Measurements from ENCODE around the gene NCOR2.
"Not testable (repeated sequence)": the region's sequence is repeated elsewhere in the genome, so short reads cannot be mapped to it uniquely, and the experiment has no call there.

NCOR2 gene

DNA sequence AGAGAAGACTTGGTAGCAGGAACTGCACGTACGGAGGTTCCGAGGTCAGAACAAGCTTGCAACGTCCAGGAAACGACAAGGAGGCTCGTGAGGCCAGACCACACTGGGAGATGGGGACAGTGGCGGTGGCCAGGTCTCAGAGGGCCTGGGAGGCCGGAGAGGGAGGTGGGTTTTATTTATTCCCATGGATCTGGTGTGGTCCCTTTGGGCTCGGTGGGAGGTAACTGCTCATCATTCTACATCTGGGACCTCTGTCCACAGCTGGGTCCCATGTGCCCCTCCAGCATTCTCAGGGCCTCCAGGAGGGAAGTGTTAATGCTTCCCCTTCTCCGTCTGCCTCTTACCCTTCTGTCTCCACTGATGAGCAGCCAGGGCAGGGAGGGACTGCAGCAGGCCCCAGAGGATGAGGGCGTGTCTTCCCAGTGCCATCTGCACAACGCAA is 35.7 kb upstream of the NCOR2 start:
- in situ Hi-C loops (cut with HindIII; ENCODE audit: low sequenced_read_pairs) = loop anchor here (5.0 kb wide), 1 partner anchor 129 kb away; no protein-coding TSS in a partner anchor

DNA sequence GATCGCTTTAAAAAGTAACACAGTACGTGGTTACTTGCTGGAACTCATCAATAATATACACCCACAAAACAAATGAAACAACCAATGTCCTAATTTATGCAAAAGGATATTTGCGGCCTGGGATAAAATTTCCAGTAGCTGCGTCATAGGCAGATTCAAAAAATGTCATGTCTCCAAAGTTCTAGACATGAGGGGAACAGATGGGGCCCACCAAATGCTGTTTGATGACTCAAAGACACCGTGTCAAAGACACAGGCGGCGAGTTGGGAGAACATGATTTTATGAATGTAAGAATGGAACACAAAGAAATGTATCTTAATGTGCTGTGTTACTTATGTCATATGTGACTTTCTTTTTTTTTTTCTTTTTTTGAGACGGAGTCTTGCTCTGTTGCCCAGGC is 34.3 kb upstream of the NCOR2 start:
- in situ Hi-C loops (cut with HindIII; ENCODE audit: low sequenced_read_pairs) = loop anchor here (5.0 kb wide), 1 partner anchor 131 kb away; no protein-coding TSS in a partner anchor

DNA sequence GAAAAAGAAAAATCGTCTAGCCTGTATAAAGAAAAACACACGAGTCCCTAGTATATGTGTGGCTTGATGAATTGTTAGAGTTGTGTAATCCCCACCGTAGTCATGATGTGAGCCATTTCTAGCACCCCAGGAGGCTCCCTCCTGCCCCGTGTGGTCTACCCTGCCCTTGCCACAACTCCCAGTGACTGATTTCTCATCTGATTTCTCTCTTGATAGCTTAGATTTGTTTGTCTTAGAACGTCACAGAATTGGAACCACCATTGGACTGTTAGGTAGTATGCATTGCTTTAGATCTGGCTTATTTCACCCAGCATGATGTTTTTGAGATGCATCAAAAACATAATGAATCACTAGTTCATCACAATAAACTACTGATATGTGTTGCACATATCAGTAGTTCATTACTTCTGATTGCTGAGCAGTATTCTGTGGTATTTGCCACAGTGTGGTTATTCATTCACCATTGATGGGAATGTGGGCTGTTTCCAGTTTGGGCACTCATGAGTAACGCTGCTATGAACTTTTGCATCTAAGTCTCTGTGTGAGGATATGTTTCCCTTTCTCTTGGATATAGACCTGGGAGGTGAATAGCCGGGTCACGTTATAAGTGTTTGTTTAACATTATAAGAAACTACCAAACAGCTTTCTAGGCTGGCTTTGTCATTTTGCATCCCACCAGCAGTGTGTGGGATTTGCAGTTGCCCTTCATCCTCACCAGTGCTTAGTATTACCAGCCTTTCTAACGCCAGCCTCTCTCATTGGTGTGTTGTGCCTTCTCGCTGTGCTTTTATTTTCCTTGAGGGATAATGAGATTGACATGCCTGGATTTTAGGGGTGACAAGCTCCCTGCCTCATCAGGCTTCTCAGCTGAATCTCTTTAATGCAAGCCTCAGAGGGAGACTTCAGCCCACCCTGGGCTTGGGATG is 31.9 kb upstream of the NCOR2 start:
- in situ Hi-C loops (cut with HindIII; ENCODE audit: low sequenced_read_pairs) = no loop called here

DNA sequence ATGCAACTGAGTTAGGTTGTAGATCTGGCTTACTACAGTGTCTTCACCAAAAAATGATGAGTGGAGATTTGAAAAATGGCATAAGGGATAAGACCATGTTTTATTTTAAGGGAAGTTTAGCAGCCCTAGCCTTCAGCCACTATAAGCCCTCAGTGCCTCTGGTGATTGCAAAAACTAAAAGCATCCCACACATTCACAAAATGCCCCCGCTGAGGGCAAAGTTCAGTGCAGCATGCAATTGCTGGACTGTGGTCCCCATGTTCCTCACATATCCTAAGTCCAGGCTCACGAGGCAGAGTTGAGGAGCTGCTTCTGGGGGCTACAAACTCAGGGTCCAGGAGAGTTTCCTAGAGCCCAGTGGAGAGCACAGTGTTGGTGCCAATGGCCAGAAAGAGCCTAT is 29.6 kb upstream of the NCOR2 start:
- in situ Hi-C loops (cut with HindIII; ENCODE audit: low sequenced_read_pairs) = no loop called here

DNA sequence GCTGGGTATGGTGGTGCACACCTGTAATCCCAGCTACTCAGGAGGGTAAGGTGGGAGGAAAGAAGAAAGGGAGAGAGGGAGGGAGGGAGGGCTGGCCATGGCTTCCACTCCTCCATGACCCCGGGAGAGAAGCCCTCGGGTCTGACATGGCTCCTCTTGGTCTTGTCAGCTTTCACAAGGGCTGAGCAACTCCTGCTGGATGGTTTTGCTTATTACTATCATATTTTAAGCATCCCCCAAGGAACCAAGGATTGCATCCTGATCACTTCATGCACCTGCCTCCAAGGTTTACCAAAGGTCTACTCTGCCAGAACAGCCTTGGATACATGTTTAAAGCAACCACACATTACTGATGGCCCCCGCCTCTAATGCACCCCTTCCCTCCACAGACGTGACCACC is 28.0 kb upstream of the NCOR2 start:
- in situ Hi-C loops (cut with HindIII; ENCODE audit: low sequenced_read_pairs) = no loop called here

DNA sequence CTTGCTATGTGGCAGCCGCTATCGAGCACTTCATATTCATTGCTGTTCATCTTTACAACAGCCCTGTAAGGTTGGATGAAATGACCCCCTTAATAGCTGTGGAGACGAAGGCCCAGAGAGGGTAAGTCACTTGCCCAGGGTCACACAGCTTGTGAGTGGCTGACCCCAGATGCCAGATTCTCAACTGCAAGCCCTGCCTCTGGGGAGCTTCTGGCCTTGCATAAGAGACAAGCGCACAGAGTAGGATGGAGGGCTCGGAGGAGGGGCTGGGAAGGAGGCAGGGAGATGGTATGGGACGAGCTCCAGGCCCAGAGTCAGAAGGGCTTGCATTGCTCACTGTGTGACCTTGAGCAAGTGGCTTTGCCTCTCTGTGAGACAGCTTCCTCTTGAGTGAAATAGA is 27.4 kb upstream of the NCOR2 start:
- in situ Hi-C loops (cut with HindIII; ENCODE audit: low sequenced_read_pairs) = no loop called here

DNA sequence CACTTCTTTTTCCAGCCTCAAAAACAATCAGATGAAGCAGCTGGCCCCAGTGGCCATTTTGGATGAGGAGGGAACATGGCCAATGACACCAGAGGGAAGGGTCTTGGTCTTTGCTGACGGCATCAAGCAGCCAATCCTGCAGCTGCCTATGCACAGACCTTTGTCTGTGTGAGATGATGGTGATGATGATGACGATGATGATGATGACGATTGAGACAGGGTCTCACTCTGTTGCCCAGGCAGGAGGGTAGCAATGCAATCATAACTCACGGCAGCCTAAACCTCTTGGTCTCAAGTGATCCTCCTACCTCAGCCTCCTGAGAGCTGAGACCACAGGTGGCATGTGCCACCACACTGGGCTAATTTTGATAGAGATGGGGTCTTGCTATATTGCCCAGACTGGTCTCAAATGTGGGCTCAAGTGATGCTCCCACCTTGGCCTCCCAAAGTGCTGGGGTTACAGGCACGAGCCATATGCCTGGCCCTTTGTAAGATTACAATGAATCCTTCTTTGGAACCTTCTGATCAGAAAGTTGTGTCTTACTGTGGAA is 26.5 kb upstream of the NCOR2 start:
- in situ Hi-C loops (cut with HindIII; ENCODE audit: low sequenced_read_pairs) = no loop called here

DNA sequence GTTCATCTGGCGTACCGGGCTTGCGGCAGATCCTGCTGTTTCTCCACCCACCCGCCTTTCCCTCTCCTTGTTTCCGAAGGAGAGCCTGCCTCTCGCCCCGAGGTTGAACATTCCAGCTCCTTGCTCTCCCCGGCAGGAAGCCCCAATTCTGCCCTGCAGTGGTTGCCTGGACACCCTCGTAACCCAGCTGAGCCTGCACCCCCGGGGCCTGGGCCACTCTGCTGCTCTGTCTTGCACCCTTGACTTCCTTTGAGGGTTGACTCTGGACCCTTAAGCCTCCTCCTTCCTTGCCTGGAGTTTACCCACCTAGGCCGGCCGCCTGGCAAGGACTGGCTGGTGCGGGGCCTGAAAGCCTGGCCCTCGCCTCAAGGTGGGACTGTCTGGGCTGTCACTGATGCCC is 25.8 kb upstream of the NCOR2 start:
- in situ Hi-C loops (cut with HindIII; ENCODE audit: low sequenced_read_pairs) = no loop called here

DNA sequence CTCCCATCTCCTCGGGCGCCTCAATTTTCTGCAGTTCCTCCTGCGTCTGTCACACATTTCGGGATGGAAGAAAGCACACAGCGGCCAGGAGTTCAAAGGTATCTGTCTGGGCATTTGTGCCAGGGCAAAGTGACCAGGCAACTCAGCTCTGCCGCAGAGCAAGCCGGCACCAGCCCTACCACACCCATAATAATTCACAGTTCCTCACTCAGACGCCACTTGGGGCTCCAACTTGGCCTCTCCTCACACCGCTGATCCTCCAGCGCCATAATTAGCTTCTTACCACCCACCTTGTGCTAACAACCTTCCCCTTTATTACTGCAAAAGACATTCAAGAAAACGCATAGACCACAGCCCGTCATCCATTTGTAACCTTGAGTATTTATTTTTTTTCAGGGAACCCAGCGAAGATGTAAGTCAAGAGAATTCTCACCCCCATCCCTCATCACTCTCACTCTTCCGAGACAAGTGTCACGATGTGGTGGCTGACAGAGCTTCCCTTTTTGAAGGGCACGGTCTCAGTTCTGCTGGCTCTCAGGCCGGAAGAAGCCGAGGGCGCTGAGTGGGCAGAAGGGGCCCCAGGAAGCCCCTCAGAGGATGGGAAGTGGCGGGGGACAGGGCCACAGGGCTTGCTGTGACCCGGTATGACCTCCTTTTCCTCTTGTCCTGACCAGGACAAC is 25.2 kb upstream of the NCOR2 start:
- in situ Hi-C loops (cut with HindIII; ENCODE audit: low sequenced_read_pairs) = no loop called here

DNA sequence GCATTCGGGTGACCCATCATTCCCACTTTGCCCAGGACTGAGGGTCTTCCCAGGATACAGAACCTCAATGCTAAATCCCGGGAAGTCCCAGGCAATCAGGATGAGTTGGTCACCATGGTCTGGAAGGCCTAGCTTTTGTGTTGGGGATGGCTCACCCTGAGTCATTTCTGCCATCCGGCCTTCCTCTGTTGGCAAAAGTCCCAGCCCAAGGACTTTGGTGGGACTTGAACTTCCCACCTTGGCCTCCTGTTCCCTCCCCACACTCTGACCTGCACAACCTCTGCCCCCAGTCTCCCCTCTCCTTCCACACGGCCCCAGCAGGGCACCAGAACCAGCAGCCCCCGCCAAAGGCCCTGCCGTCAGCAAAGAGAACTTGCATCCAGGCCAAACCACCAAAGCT is 24.6 kb upstream of the NCOR2 start:
- in situ Hi-C loops (cut with HindIII; ENCODE audit: low sequenced_read_pairs) = no loop called here

DNA sequence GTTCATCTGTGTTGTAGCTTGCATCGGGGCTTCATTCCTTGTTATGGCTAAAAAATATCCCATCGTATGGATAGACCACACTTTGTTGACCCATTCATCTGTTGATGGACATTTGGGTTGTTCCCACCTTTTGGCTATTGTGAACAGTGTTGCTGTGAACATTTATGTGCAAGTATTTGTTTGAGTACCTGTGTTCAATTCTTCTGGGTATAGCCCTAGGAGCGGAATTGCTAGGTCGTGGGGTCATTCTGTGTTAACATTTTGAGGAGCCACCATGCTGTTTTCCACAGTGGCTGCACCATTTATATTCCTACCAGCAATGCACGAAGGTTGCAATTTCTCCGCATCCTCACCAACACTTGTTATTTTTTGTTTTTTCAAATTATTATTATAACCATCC is 23.0 kb upstream of the NCOR2 start:
- in situ Hi-C loops (cut with HindIII; ENCODE audit: low sequenced_read_pairs) = no loop called here

DNA sequence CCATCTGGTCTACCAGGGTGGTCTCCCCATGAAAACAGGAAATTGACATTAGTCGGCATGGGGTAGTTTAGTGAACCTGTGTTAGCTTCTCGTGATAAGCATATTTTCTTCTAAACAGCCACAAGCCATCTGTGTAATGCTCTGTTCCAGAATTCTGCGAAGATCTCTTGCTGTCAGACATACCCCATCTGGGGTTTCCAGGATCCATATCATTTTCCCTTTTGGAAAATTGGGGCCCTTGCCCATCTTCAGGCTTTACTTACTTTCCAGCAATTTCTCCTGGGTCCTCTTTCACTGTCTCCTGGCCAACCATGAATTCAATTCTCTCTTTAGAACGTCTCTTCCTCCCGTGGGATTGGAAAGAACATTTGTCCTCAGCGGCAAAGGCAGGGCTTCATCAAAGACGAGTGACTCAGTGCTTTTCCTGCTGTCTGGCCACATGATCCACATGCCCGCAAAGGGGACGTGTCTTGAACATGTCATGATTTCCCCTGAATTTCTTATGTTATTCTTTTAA is 21.4 kb upstream of the NCOR2 start:
- in situ Hi-C loops (cut with HindIII; ENCODE audit: low sequenced_read_pairs) = no loop called here

DNA sequence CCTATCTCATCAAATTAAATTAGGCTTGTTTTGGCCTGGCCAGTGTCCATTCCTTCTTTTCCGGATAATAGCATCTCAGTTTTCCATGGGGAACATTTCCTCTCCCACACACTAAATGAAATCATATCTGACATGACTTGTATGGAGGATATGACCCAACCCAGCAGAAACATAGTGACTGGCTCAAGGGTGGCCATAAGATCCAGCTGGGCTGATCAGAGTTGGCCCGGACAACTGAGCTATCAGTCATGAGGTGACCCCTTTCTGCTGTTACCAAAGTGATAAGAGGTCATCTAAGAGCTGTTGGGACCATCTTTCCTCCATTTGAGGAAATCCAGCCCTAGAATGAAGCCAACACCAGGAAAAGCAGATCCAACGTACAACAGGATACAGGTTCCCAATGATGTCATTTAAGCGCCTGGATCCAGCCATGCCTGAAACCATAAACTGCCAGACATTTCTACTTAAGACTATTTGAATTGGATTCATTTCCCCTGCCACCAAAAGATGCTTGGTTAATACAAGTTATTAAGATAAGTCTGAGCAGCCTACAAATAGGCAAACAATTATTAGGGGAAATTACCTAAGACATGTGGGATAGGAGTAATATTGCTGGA is 20.7 kb upstream of the NCOR2 start:
- in situ Hi-C loops (cut with HindIII; ENCODE audit: low sequenced_read_pairs) = no loop called here

DNA sequence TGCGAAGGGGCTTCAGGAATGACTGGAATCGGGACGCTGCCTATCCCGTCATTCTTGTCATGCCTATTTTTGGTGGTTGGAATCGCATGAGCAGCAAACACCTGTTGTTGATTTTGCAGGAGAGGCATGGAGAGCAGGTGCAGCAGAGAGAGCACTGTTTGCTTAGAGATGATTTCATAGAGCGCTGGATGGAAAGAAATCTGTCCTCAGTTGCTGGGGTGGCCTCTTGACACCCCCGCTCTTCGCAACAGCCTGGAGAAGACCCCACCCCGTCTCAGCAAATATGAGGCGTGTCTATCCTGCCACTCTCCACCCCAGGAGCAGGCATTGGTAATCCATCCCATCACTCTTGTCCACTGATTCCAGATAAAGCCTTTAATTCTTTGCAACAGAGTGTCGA is 19.3 kb upstream of the NCOR2 start:
- in situ Hi-C loops (cut with HindIII; ENCODE audit: low sequenced_read_pairs) = no loop called here

DNA sequence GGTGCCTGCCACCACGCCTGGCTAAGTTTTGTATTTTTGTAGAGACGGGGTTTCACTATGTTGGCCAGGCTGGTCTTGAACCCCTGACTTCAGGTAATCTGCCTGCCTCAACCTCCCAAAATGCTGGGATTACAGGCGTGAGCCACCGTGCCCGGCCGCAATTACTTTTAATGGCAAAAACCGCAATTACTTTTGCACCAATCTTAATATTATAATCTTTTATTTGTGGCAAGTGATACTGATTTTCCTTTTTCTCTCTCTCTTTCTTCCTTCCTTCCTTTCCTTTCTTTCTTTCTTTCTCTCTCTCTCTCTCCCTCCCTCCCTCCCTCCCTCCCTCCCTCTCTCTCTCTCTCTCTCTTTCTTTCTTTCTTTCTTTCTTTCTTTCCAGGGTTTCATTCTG is 17.1 kb upstream of the NCOR2 start:
- in situ Hi-C loops (cut with HindIII; ENCODE audit: low sequenced_read_pairs) = not testable (repeated sequence)

DNA sequence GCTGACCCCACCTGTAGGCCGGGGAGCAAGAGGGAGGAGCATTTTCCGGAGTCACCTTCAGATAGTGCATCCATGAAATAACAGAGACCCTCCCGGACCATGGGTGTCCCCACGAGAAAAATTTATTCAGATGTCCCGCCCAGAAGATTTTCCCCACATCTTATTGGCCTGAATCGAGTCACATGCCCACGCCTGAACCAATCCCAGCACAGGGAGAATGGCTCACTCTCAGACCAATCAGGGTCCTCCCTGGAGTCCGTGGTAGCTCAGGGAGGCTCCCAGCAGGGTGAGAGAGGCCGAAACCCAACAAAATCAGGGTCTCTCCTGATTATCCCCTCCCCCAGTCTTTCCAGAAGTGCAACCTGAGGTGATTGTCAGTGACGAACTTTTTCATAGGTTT is 16.4 kb upstream of the NCOR2 start:
- in situ Hi-C loops (cut with HindIII; ENCODE audit: low sequenced_read_pairs) = no loop called here

DNA sequence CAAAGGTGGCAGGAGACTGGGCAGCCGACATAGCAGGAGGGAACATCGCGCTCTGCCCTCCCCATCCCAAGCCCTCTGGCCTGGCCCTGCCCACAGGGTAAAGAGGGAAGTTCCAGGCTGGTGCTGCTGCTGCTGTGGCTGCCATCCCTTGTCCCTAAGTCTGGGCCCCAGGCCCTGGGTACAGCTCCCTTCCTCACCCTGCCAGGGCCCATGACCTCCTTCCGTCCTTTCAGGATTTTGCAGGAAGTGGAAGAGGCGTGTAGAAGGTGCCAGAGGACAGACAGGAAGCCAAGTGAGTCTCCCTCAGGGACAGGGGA is 14.7 kb upstream of the NCOR2 start:
- in situ Hi-C loops (cut with HindIII; ENCODE audit: low sequenced_read_pairs) = no loop called here

DNA sequence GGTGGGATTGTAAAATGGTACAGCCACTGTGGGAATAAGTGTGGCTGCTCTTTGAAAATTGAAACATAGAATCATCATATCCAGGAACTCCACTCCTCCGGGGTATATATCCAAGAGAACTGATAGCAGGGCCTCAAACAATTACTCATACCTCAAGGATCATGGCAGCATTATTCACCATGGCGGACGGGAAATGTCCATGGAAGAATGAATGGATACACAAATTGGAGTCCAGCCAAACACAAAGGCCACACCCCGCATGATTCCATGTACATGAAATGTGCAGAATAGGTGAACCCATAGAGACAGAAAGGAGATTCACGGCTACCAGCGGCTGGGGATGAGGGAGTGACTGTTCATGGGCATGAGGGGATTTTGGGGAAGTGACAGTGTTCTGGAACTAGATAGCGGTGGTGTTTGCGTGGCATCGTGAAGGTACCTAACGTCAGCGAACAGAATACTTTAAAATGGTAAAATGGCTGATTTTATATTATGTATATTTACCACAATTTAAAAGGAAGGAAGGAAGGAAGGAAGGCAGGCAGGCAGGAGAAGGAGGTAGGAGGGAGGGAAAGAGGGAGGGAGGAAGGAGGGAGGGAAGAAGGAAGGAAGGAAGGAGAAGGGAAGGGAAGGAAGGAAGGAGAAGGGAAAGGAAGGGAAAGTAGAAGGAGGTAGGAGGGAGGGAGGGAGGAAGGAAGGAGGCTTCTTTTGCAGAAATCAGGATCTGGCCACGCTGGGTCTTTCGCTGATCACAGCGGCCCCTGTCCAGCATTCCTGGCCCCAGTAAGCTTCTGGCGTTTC is 14.1 kb upstream of the NCOR2 start:
- in situ Hi-C loops (cut with HindIII; ENCODE audit: low sequenced_read_pairs) = no loop called here

DNA sequence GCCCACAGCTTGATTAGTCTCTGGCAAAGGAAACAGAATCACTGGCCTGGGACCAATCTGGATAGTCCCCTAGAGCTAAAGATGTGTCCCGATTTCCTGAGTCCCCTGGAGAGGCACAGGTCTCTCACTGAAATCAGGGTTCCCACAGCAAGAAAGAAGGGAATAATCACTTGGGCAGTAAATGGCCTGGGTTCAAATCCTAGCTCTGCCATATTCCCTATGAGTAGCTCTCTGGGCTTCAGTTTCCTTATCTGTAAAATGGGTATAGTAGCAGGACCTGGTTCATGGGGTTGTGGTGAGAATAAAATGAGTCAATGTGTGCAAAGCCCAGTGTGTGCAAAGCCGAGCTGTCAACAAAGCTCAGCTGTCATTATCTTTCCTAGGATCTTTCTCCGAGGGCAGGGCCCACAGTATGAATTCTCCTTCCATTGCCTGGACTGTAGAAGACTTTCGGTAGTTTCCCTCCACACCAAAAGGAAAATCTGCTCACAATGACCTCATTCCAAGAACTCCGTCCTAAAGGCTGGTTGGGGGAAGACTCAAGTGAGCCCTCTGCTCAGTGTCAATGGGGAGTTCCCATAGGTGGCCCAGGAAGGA is 12.6 kb upstream of the NCOR2 start:
- in situ Hi-C loops (cut with HindIII; ENCODE audit: low sequenced_read_pairs) = no loop called here

DNA sequence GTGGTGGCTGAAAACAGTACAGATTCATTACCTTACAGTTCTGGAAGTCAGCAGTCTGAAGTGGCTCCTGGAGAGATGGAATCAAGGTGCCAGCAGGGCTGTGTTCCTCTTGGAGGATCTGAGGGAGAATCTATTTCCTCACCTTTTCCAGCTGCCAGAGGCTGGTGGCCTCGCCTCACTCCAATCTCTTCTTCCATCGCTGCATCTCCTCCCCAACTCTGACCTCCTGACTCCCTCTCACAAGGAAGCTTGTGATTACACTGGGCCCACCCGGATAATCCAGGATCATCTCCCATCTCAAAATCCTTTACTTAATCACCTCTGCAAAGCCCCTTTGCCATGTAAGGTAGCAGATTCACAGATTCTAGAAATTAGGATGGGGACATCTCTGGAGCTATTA is 11.4 kb upstream of the NCOR2 start:
- in situ Hi-C loops (cut with HindIII; ENCODE audit: low sequenced_read_pairs) = no loop called here
